ENCODE results near the gene UBE4B.

GRCh38 chr1:9993561-9994075, 39.1 kb upstream of the UBE4B start:
- no peak for TF ChIP-seq POLR2A (IDR thresholded peaks at IDR 0.05)
- no peak for TF ChIP-seq CTCF (IDR thresholded peaks at IDR 0.05)

Measured in testis (tissue), 2 donors.